HG02870 (cell line): ENCODE data around the gene AUTS2.

ENCODE experiments used
- ATAC-seq: cut with Tn5 transposase; IDR thresholded peaks from one replicate; pipeline ENCODE4 v1.9.1; 2021; ENCODE audit warnings: mild to moderate bottlenecking, moderate library complexity; ENCODE audit not compliant: unreplicated experiment

The AUTS2 gene

GRCh38 chr7:70432567-70433001 is 834.3 kb downstream of the AUTS2 start:
- ATAC-seq, result no peak

- ATAC-seq, result no peak
Measured at GRCh38 chr7:70434376-70434775, 836.1 kb downstream of the AUTS2 start.

GRCh38 chr7:70434821-70435220 is 836.5 kb downstream of the AUTS2 start:
- no peak for ATAC-seq

- ATAC-seq, result no peak
Measured at GRCh38 chr7:70435634-70436033, 837.4 kb downstream of the AUTS2 start.

GRCh38 chr7:70436790-70437350 is 838.6 kb downstream of the AUTS2 start:
- no peak for ATAC-seq

GRCh38 chr7:70439651-70440050 is 841.4 kb downstream of the AUTS2 start:
- no peak for ATAC-seq

GRCh38 chr7:70446448-70447143 is 848.3 kb downstream of the AUTS2 start:
- ATAC-seq, result no peak

- no peak for ATAC-seq
Measured at GRCh38 chr7:70448312-70448906, 850.1 kb downstream of the AUTS2 start.

- ATAC-seq, result no peak
Measured at GRCh38 chr7:70450731-70451130, 852.5 kb downstream of the AUTS2 start.

GRCh38 chr7:70455925-70456324 is 857.6 kb downstream of the AUTS2 start:
- no peak for ATAC-seq

- ATAC-seq, result peak; percentile 46
Measured at GRCh38 chr7:70456719-70457118, 858.4 kb downstream of the AUTS2 start.

- no peak for ATAC-seq
Measured at GRCh38 chr7:70457482-70457881, 859.2 kb downstream of the AUTS2 start.

- ATAC-seq, result no peak
Measured at GRCh38 chr7:70457883-70458680, 859.8 kb downstream of the AUTS2 start.

- no peak for ATAC-seq
Measured at GRCh38 chr7:70458745-70459144, 860.5 kb downstream of the AUTS2 start.

- no peak for ATAC-seq
Measured at GRCh38 chr7:70459546-70459945, 861.3 kb downstream of the AUTS2 start.

- ATAC-seq, result no peak
Measured at GRCh38 chr7:70460071-70460470, 861.8 kb downstream of the AUTS2 start.

- ATAC-seq, result no peak
Measured at GRCh38 chr7:70460562-70460961, 862.3 kb downstream of the AUTS2 start.

- no peak for ATAC-seq
Measured at GRCh38 chr7:70463352-70463938, 865.2 kb downstream of the AUTS2 start.

- no peak for ATAC-seq
Measured at GRCh38 chr7:70466725-70467364, 868.6 kb downstream of the AUTS2 start.

GRCh38 chr7:70470746-70471145 is 872.5 kb downstream of the AUTS2 start:
- no peak for ATAC-seq
